SK-N-MC (cell line): ENCODE results near the gene ENAM.
"Not testable (repeated sequence)": the region's sequence is repeated elsewhere in the genome, so short reads cannot be mapped to it uniquely, and the experiment has no call there.

Experiments
- DNase-seq: peaks from one replicate; pipeline ENCODE4 v3.0.0-alpha.2; 2011; ENCODE audit warnings: low read depth, low spot score
- H3K27ac ChIP-seq: fragments of 200-600 bp; sonication (generic); 2 replicates; pipeline ENCODE4 v1.5.1; 2016; ENCODE audit warnings: mixed run types
- H3K36me3 ChIP-seq: fragments of 200-600 bp; sonication (generic); 2 replicates; pipeline ENCODE4 v1.6.1; 2017; ENCODE audit warnings: antibody characterized with exemption, low read length, mixed read lengths; ENCODE audit not compliant: insufficient read depth
- H3K4me3 ChIP-seq: fragments of 200-600 bp; sonication (generic); 2 replicates; pipeline ENCODE4 v1.5.1; 2016
- H3K9ac ChIP-seq: fragments of 200-600 bp; sonication (generic); 2 replicates; pipeline ENCODE4 v1.8.0; 2017; ENCODE audit warnings: mixed run types, mixed read lengths; ENCODE audit not compliant: insufficient read length
- H3K9me3 ChIP-seq: fragments of 200-600 bp; sonication (generic); 2 replicates; pipeline ENCODE4 v1.6.1; 2017; ENCODE audit warnings: low read depth, mild to moderate bottlenecking, antibody characterized with exemption, low read length, moderate library complexity, mixed read lengths
- EZH2 ChIP-seq: fragments of 200-600 bp; sonication (generic); IDR thresholded peaks from one replicate; pipeline ENCODE4 v1.6.1; 2017; ENCODE audit warnings: antibody characterized with exemption
- FOXP2 ChIP-seq: optimal IDR thresholded peaks from 2 replicates; pipeline ENCODE3; 2011; ENCODE audit warnings: mild to moderate bottlenecking, moderate library complexity; ENCODE audit not compliant: insufficient read depth; ENCODE audit errors: extremely low read length, control extremely low read depth
- POLR2AphosphoS5 ChIP-seq: IDR thresholded peaks from 2 replicates; pipeline ENCODE4 v1.6.1; 2012; ENCODE audit warnings: mild to moderate bottlenecking, low read depth, low read length, borderline replicate concordance

Gene ENAM

GRCh38 chr4:70681704-70682103 lies 53.2 kb downstream of the ENAM start:
- Histone ChIP-seq H3K9me3 (no peaks in the 10 kb centered on the region), H3K36me3 (no peaks in the 10 kb centered on the region), H3K4me3 (no peak overlapping the region), H3K27ac (no peak overlapping the region), H3K9ac (no peak overlapping the region)
- DNase-seq, result no peak
- TF ChIP-seq FOXP2 (no peak), EZH2 (no peak), POLR2AphosphoS5 (no peak)

- not testable (repeated sequence) for H3K4me3 ChIP-seq, DNase-seq, H3K36me3 ChIP-seq, H3K9ac ChIP-seq, H3K9me3 ChIP-seq, H3K27ac ChIP-seq
These were observed 53.6 kb downstream of the ENAM start for GRCh38 chr4:70682142-70682541.

DNA sequence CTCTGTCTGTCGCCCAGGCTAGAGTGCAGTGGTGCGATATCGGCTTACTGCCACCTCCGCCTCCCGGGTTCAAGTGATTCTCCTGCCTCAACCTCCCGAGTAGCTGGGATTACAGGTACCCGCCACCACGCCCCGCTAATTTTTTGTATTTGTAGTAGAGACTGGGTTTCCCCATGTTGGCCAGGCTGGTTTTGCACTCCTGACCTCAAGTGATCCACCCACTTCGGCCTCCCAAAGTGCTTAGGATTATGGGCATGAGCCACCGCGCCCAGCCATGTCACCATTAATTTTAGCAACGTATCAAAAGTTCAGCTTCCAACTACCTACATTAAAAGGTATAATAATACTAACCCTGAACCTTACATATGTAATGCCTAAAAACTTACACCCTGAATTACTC lies 58.8 kb downstream of the ENAM start:
- H3K27ac ChIP-seq, result peak overlapping the region; percentile 87
- no peaks in the 10 kb centered on the region for H3K9me3 ChIP-seq
- H3K9ac ChIP-seq, result peak overlapping the region; percentile 85
- H3K36me3 ChIP-seq, result peaks cover 21% of the 10 kb centered on the region
- TF ChIP-seq FOXP2 (no peak), EZH2 (no peak), POLR2AphosphoS5 (no peak)
- DNase-seq, result no peak
- H3K4me3 ChIP-seq, result peak overlapping the region; percentile 93

DNA sequence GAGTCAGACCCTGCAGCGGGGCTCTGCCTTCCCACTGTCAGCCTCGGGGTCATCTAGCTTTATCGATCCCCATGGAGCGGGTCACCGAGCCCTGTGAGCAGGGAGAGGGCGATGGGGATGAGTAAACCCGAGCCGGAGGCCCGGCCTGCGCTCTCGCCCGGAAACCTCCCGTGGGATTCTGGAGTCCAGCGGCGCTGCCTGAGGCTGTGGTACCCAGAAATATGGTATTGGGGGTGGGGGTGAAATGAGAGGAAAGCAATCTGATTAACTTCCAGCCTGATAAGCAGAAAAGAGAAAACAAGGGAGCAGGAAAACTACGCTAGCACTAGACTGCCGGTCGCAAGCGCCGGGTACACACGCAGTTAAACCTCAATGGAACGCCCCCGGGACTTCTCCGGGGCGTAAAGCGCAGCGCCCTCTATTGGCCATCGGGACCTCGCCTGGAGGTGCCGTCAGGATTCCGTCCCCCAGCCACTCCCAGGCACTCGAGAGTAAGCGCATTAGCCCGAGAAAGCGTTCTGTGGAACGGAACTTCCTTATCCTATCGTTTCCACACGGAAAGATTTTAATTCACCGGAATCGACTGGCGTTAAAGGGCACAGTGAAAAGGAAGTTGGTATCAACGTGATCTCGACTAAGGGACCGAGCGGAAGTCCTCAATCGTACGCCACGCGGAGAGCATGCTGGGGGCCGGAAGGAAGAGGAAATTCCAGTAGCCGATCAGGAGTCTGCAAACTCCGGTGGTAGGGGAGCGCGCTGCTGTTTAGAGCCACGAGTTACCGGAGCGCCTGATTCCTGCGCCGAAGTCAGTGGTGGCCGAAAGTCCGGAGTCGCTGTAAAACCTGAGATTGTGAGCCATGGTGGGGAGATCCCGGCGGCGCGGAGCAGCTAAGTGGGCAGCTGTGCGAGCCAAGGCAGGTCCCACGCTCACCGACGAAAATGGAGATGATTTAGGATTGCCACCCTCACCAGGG lies 59.6 kb downstream of the ENAM start, which contains the start of gene UTP3:
Gene UTP3 (plus strand): TSS at position 712 of the 974 bp plus-strand sequence. CDS start 146 bp downstream, at position 858.
- peak; percentile 86 for TF ChIP-seq POLR2AphosphoS5
- no peak for TF ChIP-seq FOXP2
- peak within 1 kb of the TSS; percentile 93 for H3K4me3 ChIP-seq
- peak within 1 kb of the TSS; percentile 87 for H3K27ac ChIP-seq
- H3K9me3 ChIP-seq, result no peaks in the 10 kb centered on the region
- H3K9ac ChIP-seq, result peak within 1 kb of the TSS; percentile 95
- peak; percentile 99 for DNase-seq
- peaks cover 21% of the 10 kb centered on the region for H3K36me3 ChIP-seq

DNA sequence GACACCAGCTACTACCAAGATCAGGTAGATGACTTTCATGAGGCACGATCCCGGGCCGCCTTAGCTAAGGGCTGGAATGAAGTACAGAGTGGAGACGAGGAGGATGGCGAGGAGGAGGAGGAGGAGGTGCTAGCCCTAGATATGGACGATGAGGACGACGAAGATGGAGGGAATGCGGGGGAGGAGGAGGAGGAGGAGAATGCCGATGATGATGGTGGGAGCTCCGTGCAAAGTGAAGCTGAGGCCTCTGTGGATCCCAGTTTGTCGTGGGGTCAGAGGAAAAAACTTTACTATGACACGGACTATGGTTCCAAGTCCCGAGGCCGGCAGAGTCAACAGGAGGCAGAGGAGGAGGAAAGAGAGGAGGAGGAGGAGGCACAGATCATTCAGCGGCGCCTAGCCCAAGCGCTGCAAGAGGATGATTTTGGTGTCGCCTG lies 60.3 kb downstream of the ENAM start:
- Histone ChIP-seq H3K27ac (peak overlapping the region; percentile 61; the same call in 1 of the 2 replicates), H3K4me3 (peak overlapping the region; percentile 93), H3K9ac (peak overlapping the region; percentile 95), H3K9me3 (no peaks in the 10 kb centered on the region), H3K36me3 (peaks cover 21% of the 10 kb centered on the region)
- no peak for DNase-seq
- no peak for TF ChIP-seq POLR2AphosphoS5
- TF ChIP-seq FOXP2, result no peak
- TF ChIP-seq EZH2, result no peak

DNA sequence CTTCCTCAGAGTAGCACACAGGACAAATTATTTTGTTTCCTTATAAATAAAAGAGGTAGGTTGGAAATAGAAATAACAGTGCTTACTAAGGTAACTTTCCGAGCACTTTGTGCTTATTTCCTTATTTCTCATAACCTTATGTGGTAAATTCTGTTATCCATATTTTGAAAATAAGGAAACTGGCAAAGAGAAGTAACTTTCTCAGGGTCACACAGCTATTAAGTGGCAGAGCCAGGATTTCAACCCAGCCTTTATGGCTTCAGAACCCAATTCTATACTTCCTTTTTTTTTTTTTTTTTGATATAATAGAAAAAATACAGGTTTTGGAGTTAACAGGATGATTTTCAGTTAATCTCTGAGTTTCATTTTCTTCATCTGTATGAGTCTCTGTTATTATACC lies 63.1 kb downstream of the ENAM start:
- Histone ChIP-seq H3K36me3 (peaks cover 21% of the 10 kb centered on the region), H3K9me3 (no peaks in the 10 kb centered on the region), H3K9ac (no peak overlapping the region), H3K27ac (no peak overlapping the region; the same call in 1 of the 2 replicates), H3K4me3 (no peak overlapping the region)
- TF ChIP-seq FOXP2 (no peak), EZH2 (no peak), POLR2AphosphoS5 (no peak)
- no peak for DNase-seq

GRCh38 chr4:70694633-70695032 lies 66.1 kb downstream of the ENAM start:
- not testable (repeated sequence) for H3K9me3 ChIP-seq, H3K9ac ChIP-seq, DNase-seq, H3K4me3 ChIP-seq, H3K27ac ChIP-seq
- peaks cover 17% of the 10 kb centered on the region for H3K36me3 ChIP-seq
